DMS53 treated with DMSO at 0.1 percent for 48 hours (cell line): ENCODE data around the gene UGT8.
"Not testable (repeated sequence)": the region's sequence is repeated elsewhere in the genome, so short reads cannot be mapped to it uniquely, and the experiment has no call there.

Source experiments
- DNase-seq: peaks from one replicate; lab custom pipeline; 2025; ENCODE audit not compliant: unreplicated experiment; lab: John Stamatoyannopoulos, UW

UGT8 gene, protein sequence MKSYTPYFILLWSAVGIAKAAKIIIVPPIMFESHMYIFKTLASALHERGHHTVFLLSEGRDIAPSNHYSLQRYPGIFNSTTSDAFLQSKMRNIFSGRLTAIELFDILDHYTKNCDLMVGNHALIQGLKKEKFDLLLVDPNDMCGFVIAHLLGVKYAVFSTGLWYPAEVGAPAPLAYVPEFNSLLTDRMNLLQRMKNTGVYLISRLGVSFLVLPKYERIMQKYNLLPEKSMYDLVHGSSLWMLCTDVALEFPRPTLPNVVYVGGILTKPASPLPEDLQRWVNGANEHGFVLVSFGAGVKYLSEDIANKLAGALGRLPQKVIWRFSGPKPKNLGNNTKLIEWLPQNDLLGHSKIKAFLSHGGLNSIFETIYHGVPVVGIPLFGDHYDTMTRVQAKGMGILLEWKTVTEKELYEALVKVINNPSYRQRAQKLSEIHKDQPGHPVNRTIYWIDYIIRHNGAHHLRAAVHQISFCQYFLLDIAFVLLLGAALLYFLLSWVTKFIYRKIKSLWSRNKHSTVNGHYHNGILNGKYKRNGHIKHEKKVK

DNA sequence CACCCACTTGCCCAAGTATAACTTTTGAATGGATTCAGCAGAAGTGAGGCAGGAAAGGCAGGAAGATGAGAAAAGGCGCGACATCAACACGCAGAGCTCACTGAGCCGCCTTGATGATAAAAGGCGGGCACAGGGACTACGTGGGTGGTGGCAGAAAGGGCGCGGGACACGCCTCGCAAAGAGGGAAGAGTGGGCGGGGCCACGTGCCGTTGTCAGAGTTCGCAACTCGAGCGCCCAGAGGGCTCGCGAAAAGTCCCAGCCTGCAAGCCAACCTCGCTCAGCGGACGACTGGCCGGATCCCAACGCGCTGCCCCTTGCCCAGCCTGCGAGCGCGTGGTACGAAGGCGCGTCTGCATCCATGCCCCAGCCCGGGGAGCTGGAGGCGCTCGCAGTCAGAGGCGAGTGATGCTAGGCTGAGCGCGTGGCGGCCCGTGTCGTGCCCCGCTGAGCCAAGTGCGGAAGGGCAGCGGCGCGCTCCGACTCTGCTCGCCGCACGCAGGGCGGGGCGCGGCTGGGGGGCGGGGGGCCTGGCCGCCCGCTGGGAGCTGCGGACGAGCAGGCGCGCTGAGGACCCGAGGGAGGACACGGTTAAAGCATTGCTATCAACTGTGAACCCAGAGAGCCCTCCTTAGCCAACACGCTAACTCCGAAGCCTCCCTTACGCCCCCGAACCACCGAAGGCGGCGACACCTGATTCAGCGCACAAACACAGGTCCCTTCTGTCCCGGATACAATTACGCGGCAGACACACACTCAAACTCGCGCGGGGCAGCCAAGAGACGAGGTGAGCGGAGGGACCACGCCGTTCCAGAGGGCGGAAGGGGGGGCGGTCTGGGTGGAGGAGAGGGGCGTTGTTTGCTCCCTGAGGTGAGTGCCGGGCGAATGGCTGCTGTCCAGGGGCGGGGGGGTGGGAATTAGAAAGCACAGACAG is at the start of gene UGT8:
Gene UGT8, plus strand, starts transcription at position 617 of the 931 bp plus-strand sequence. CDS start 24,074 bp downstream, outside the sequence.
- peak; percentile 78 for DNase-seq

DNA sequence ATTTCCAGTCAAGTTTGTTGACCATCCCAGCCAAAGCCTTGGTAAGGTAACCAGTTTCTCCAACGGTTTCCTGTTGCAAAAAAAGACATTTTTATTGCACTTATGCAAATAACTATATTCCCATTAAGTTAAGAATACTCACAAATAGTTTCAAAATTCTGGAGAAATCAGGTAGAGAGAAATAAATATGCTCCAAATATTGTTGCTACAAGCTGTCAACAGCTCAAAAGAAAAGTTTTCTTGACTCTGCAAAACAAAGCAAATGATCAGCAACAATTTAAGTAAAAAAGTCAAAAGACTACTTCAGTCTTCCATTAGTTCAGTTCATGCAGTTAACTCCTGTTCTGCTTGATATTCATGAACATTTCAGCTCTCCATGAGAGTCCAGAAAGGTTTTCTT is 49.0 kb upstream of the UGT8 start:
- DNase-seq = no peak

DNA sequence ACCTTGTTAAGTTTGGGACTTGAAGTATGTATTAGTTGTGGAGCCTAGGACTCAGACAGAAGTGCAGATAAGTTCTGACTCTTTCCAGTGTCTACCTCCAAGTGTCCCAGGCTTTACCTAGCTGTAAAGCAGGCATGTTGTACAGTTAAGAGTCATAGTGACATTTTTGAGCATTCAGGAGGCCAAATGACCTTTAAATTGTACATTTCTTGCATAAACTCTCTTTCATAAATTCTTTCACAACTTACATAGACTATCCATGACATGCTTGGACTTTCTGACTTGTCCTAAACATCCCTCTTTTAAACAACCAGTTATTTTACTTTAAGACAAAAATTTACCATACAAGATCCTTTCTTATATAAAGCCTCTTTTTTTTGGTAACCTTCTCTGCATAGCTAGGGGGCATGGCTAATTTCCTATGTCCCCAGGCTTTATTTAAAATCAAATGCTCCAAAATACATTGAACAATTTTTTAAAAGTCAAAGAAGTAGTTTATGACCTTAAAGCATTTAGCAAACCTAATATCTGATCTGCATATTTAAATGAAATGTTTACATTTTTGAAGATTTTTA is 40.1 kb upstream of the UGT8 start:
- no peak for DNase-seq

DNA sequence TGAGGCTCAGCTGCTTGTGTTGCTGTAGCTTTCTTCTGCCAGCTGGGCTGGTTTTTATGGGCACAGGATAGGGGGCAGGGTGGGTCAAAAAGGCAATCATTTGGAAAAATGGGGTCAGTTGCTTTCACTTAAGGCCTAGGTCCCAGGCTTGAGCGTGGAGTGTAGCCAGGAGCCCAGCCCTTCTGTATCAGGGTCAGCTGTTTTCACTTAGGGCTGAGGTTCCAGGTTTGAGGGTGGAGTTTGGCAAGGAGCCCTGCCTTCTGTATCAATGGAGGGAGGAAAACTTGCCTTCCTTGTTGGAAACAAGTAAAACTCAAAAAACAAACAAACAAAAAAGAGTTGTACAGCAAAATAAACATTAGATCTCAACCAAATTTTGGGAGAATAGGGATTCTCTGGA is 37.0 kb upstream of the UGT8 start:
- DNase-seq = no peak

- no peak for DNase-seq
Observed at GRCh38 chr4:114562176-114562904, 36.3 kb upstream of the UGT8 start.

GRCh38 chr4:114563536-114564315 is 34.9 kb upstream of the UGT8 start:
- DNase-seq = no peak

- DNase-seq = no peak
Observed at GRCh38 chr4:114577386-114577785, 21.2 kb upstream of the UGT8 start.

DNA sequence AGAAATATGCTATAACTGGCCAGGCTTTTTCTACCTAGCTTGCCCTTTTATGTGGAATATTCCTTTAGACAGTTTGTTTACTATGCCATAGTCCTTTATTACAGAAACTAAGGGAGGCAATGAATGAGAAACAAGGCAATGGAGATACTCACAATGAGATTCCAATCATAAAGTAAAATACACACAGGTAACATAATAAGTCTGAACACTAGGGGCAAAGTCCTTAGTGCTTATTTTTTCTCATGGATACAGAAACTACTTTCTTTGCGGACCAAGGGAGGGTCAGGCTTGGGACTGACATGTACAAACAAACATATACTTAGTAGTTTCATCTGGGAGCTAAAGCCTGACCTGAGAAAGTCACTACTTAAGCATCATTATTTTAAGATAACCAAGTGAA is 16.0 kb upstream of the UGT8 start:
- no peak for DNase-seq

DNA sequence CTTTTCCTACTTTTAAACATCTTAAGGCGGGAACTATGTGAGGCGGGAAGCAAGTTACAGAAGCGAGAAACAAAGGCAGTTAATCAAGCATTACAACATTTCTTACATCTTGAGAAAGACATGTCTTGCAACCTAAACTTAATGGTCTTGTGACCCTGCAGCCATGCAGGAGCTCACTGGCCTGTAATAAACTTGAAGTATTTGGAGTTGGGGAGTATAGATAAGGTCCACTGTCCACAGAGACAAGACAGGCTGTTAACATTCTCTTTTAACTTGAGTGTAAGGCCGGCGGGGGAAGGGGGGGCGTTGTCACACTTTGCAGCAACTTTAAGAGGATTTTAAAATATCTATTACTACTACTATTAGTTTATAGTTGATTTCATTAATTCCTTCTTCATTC is 10.3 kb upstream of the UGT8 start:
- DNase-seq = no peak

DNA sequence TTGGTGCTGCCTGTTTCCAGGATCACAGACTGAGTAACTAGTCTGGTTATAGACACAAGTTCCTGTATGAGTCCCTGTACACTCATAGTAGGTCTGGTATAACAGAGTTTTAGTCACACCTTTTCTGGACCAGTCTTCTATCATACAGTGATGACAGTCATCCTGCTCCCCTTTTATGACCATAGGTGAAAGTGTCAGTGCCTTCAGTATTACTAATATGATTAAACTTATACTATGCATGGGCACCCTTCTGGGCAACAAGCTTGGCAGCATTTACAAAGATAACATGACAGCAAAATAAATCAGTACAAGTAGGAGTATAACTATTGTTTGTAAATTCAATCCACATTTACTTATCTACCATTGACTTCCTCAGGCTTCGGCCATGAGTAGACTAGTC is 8.2 kb upstream of the UGT8 start:
- not testable (repeated sequence) for DNase-seq

- no peak for DNase-seq
Observed at GRCh38 chr4:114593526-114593925, 5.1 kb upstream of the UGT8 start.

DNA sequence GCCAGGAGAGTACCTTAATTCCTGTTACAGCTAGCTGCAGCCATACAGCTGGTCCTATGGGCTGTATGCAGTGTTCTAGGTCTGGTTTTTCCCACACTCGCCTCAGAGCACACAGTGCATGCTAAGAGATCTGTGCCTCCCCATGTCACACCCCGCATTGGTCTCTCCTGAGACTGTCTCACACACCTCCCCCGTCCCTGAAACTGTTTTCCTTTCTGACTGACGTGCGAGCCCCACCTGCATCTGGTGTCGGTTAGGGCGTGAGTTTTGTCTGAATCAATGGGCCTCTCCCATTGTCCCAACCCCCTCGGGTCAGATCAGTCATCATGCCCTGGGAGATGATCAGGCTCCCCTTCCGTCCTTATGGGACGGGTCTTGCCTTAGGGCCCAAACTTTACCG is 3.4 kb upstream of the UGT8 start:
- no peak for DNase-seq

DNA sequence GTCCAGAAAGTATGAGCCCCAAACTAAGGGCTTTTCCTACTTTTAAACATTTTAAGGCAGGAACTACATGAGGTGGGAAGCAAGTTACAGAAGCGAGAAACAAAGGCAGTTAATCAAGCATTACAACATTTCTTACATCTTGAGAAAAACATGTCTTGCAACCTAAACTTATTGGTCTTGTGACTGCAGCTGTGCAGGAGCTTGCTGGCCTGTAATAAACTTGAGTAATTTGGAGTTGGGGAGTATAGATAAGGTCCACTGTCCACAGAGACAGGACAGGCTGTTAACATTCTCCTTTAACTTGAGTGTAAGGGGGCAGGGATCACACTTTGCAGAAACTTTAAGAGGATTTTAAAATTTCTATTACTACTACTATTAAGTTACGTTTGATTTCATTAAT is 2.7 kb upstream of the UGT8 start:
- DNase-seq = no peak

DNA sequence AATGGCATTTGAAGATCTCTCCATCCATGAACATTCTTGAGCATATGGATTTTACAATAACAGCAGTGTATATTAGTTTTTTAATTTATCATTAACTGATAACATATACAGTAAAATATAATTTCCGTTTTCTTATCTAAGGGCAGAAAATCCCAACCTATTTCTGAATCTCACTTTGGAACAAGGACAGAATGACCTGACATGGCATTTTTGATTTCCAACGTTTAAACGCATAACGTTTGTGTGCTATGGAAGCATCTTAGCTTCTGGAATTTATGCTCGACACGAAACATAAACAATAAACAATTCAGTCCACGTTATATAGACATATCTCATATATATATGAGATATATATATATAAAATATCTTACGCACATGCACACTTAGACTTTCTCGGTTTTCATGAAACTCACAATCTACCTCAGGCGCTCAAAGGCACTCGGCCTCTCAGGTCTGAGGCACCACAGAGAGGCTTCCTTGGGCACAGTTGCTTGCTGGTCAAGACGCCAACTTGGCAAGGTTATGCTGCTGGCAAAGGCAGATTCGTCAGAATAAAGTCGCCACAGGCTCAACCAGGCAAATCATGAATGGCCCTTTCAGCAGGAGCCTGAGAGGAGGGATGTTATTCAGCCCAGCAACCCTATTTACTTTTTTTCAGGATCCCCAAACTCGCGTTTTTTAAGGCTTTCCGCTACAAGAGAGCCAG is 1.0 kb upstream of the UGT8 start:
- no peak for DNase-seq

DNA sequence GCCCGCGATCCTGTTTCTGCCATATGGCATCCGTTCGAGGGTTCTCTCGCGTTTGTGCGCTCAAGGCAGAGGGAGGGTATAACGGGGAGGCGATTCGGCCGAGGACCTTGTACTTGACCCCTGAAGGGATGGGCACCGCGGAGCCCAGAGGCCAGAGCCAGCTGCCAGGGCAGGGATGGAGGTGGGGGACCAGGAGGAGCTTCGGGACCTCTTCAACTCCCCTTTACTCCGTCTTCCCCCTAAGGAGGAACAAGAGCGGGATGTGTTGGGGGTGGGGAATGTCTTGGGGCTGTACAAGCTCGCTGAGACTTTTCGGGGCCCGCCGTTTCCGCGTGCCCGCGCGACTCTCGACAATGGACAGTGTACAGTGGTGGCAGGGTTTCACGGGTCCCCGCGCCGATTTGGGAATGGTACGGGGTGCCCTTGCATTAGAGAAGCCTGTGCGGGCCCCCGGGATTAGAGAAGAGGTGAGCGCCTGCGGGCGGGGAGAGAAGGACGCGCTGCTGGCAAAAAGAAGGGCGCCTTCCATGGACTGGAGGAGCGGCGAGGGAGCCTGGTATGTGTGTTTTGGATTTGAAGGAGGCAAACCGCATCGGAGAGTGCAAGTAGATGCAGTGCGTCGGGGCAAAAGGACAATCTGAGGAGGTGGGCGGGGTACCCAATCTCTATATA is 760 bp downstream of the UGT8 start:
- DNase-seq = peak; percentile 44

DNA sequence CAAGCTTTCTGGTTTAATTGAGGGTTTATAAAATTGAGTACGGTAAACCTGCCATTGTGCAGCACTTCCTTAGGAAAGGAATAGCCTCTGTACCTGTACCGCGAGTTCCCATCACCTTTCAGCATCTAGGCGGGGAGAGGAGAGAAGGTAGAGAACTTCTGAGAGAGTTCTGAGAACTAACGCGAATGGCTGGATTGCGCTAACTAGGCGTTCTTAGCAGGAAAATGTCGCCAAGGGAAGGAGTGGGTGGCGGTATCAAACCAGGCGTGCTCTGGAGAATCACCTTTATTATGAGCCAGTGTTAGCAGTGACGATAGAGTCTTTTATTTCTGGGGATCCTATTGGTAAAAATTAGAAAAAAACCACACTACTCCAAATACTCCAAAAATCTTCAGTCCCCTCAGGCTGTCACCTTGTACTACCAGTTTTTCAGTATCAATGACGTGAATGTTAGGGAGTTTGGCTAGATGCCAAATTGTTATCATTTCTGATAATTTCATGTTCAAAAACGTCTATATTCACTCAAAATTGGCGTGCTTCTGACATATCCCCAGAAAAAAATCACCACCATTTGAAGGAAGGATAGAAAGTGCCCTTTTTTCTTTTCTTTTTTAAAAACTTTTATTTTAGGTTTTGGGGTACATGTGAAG is 1.4 kb downstream of the UGT8 start:
- DNase-seq = peak; percentile 23

DNA sequence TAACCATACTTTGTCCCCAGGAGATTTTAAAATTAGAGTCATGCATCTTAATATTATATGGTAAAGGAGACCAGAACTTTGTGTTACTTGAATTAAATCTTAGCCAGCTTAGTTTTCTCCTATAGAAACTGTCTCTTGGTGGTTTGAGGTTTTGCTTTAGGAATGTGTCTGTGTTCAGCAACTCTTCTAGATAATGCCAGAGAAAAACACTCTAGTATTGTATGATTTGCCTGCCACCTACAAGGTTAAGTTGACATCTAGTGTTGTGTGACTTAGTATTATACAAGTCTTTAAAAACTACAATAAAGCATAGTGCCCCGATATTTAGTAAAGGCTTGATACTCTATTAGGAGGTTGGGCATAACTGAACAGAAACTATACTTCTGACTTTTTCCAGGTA is 2.1 kb downstream of the UGT8 start:
- no peak for DNase-seq

DNA sequence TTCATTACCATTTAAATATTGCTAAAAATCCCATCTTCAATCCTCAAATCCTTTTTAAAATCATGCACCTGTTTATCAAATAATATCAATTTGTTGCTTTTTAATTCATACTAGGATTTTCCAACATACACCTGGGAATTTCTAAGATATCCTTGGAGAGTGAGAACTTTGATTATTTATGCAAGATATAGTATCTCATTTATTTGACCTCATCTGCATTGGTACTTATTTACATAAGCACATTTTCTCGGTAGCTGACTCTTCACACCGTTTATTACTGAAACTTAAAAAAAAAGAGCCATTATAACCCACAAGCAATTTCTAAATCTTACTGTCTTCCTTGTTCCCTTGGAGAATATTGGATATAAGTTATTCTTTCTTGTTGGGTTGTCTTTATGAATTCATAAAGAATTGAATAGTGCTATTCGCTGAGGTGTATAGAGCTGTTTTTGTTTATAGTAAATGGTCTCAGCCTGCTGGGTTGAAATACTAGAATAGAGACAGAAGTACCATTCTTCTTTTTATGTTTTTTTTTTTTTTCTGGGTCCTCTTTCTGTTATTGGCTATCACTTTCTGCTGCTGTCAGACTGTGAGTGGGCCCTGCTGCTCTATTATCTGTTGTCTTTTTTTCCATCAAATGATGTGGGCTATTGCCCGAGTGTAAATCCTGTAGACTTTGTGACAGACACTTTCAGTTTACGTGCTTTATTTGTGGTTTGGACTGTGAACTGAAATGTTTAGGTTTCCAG is 2.9 kb downstream of the UGT8 start:
- DNase-seq = no peak
